HG03139 (cell line): ENCODE data around the gene CPD.
"Not testable (repeated sequence)": the region's sequence is repeated elsewhere in the genome, so short reads cannot be mapped to it uniquely, and the experiment has no call there.

Source experiments
- ATAC-seq: cut with Tn5 transposase; IDR thresholded peaks from one replicate; pipeline ENCODE4 v1.9.1; 2021; ENCODE audit not compliant: unreplicated experiment

The CPD gene

GRCh38 chr17:30426292-30426691, 47.6 kb downstream of the CPD start:
- ATAC-seq, result no peak

- no peak for ATAC-seq
These were observed 48.9 kb downstream of the CPD start for GRCh38 chr17:30427611-30428010.

GRCh38 chr17:30429155-30429554, 50.4 kb downstream of the CPD start:
- ATAC-seq, result no peak

GRCh38 chr17:30433514-30433913, 54.8 kb downstream of the CPD start:
- no peak for ATAC-seq

GRCh38 chr17:30436729-30437128, 58.0 kb downstream of the CPD start:
- ATAC-seq, result no peak

GRCh38 chr17:30443721-30444120, 65.0 kb downstream of the CPD start:
- ATAC-seq, result no peak

- ATAC-seq, result not testable (repeated sequence)
These were observed 67.9 kb downstream of the CPD start for GRCh38 chr17:30446640-30447039.

GRCh38 chr17:30449480-30449879, 70.8 kb downstream of the CPD start:
- ATAC-seq, result no peak

GRCh38 chr17:30450125-30451027, 71.6 kb downstream of the CPD start:
- ATAC-seq, result no peak

GRCh38 chr17:30454635-30455034, 75.9 kb downstream of the CPD start:
- no peak for ATAC-seq

GRCh38 chr17:30458371-30458770, 79.6 kb downstream of the CPD start:
- no peak for ATAC-seq

GRCh38 chr17:30458797-30459413, 80.2 kb downstream of the CPD start:
- ATAC-seq, result not testable (repeated sequence)

- no peak for ATAC-seq
These were observed 89.7 kb downstream of the CPD start for GRCh38 chr17:30468465-30468864.

GRCh38 chr17:30472238-30472890, 93.6 kb downstream of the CPD start:
- no peak for ATAC-seq

- ATAC-seq, result no peak
These were observed 96.5 kb downstream of the CPD start for GRCh38 chr17:30475206-30475605.

- ATAC-seq, result no peak
These were observed 98.0 kb downstream of the CPD start for GRCh38 chr17:30476726-30477082.

- ATAC-seq, result peak; percentile 96
These were observed 98.5 kb downstream of the CPD start, which contains the start of gene GOSR1 for GRCh38 chr17:30477083-30477773. TSS of gene GOSR1 (plus strand) at chr17:30477408. CDS start at chr17:30477434, 26 bp downstream.

- no peak for ATAC-seq
These were observed 99.0 kb downstream of the CPD start for GRCh38 chr17:30477774-30478115.

GRCh38 chr17:30482555-30482954, 103.8 kb downstream of the CPD start:
- no peak for ATAC-seq

GRCh38 chr17:30483159-30483558, 104.4 kb downstream of the CPD start:
- no peak for ATAC-seq

- no peak for ATAC-seq
These were observed 115.1 kb downstream of the CPD start for GRCh38 chr17:30493780-30494179.
